LNCAP (cell line): ENCODE results near the gene IFNA1.

Source experiments
- TF ChIP-seq, protein P1 (sequence below): fragments of 450-650 bp; IDR thresholded peaks from 2 replicates; pipeline ENCODE4 v1.5.1; 2017; ENCODE audit warnings: mild to moderate bottlenecking

The IFNA1 gene

GRCh38 chr9:21440139-21440538 is at the start of gene IFNA1:
TSS of gene IFNA1 (plus strand) at chr9:21440439. CDS start at chr9:21440508, 69 bp downstream.
- TF ChIP-seq, protein P1, sequence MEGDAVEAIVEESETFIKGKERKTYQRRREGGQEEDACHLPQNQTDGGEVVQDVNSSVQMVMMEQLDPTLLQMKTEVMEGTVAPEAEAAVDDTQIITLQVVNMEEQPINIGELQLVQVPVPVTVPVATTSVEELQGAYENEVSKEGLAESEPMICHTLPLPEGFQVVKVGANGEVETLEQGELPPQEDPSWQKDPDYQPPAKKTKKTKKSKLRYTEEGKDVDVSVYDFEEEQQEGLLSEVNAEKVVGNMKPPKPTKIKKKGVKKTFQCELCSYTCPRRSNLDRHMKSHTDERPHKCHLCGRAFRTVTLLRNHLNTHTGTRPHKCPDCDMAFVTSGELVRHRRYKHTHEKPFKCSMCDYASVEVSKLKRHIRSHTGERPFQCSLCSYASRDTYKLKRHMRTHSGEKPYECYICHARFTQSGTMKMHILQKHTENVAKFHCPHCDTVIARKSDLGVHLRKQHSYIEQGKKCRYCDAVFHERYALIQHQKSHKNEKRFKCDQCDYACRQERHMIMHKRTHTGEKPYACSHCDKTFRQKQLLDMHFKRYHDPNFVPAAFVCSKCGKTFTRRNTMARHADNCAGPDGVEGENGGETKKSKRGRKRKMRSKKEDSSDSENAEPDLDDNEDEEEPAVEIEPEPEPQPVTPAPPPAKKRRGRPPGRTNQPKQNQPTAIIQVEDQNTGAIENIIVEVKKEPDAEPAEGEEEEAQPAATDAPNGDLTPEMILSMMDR = no peak

DNA sequence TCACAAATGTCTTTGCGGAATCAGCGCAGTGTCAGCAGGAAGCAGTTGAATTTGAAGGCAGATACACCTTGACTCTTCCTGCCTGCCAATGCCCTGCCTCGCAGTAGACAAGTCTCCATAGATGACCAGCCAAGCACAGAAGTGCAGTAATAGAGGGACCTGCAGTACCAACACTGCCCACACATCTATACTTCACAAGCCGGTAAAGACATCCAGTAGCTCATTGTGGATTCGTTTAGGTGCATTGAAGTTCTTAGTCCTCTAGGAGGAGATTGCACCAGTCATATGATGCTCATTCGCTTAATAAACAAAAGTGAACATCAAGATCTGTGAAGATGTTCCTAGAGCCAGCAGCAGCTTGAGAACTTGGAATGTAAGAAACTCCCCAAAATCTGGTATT is 48.0 kb upstream of the IFNA1 start:
- TF ChIP-seq, protein P1 = peak; percentile 28; the same call in 1 of the 2 replicates

GRCh38 chr9:21395778-21396717 is 44.2 kb upstream of the IFNA1 start:
- TF ChIP-seq, protein P1 = peak; percentile 92

DNA sequence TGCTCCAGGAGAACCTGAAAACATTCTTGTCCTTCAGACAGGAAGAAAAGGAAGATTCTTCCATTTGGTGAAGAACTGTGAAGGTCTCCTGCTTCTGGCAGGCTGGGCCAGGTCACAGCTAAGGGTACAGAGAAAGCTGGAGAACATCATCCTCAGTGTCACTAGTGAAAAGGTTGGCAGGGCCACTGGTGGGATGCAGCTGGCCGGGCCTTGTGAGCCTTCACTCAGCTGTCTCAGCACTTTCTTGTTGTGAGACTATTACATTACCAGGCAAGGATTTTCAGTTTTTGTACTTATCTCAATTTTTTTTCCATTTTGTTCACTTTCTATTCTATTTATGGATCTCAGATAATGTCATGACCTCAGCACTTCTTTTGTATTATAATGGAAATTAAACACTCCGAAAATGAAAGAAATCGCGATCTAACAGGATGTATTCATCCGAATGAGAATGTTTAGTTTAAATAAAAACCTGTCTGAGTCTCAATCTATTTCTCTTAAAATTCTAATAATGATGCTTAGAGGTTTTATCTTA is 41.2 kb upstream of the IFNA1 start:
- TF ChIP-seq, protein P1 = no peak

GRCh38 chr9:21399956-21400355 is 40.3 kb upstream of the IFNA1 start:
- TF ChIP-seq, protein P1 = no peak

GRCh38 chr9:21402386-21403251 is 37.6 kb upstream of the IFNA1 start:
- TF ChIP-seq, protein P1 = no peak

DNA sequence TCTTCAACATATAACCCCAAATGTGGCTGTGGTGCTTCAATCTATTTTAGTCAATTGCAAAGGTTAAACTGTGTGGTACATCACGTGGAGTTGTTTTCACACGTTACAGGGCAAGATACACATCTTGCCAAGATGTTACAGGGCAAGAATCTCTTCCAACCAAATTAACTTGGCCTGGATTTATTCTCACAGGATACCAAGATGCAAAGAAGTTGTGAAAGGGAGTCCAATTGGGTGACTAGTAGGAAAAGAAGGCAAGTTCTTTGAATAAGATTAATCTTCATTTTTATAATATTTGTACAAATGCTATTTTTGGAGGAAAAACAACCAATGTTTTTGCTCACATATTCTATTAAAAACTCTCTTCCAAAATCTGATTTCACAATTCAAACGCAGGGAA is 36.1 kb upstream of the IFNA1 start:
- TF ChIP-seq, protein P1 = no peak
